ENCODE data around the gene PPP1R18. TPM values are rescaled to one million over a fixed set of nuclear protein-coding genes. Genes with fewer than 3 reads are reported as not detected.
A peak's percentile ranks its signal among the peaks of the same experiment; 100 is the strongest.
"Not testable (repeated sequence)": the region's sequence is repeated elsewhere in the genome, so short reads cannot be mapped to it uniquely, and the experiment has no call there.

Gene PPP1R18
- total RNA-seq, 2 experiments from 2014 or later, result 269 to 283 TPM

- Mint-ChIP-seq H3K4me3 (peak overlapping the region; percentile 47), H3K9me3 (no peaks in the 10 kb centered on the region), H3K36me3 (ENCODE audit: low read depth) (peaks cover 38% of the 10 kb centered on the region), H3K27ac (peak overlapping the region; percentile 26), H3K4me1 (peaks cover 40% of the 10 kb centered on the region), H3K27me3 (no peaks in the 10 kb centered on the region)
- CTCF ChIA-PET, result interaction anchor here (2.1 to 15.7 kb wide), 4 partner anchors 30 to 189 kb away, joined by 8 to 626 read pairs (median 11); partner anchors contain the start of genes MDC1 and TUBB
- DNase-seq, result no peak
- POLR2A ChIA-PET, result interaction anchor here (1.0 to 4.2 kb wide), 5 partner anchors 11 to 56 kb away, joined by 3 to 31 read pairs (median 23); partner anchors contain the start of genes MRPS18B, PPP1R10 and TUBB
Measured at GRCh38 chr6:30670760-30671527, 15.5 kb downstream of the PPP1R18 start.

- H3K27ac Mint-ChIP-seq, result peak overlapping the region; percentile 14
- POLR2A ChIA-PET, H3K4me3 Mint-ChIP-seq, H3K27me3 Mint-ChIP-seq, DNase-seq, H3K9me3 Mint-ChIP-seq: not testable (repeated sequence)
- CTCF ChIA-PET, result interaction anchor here (1.2 kb wide), 1 partner anchor 13 kb away, joined by 3 read pairs; no protein-coding TSS in a partner anchor
- H3K4me1 Mint-ChIP-seq, result peaks cover 25% of the 10 kb centered on the region
- H3K36me3 Mint-ChIP-seq (ENCODE audit: low read depth), result peaks cover 71% of the 10 kb centered on the region
Measured at GRCh38 chr6:30666300-30666699, 20.1 kb downstream of the PPP1R18 start.

- no peak for DNase-seq
- Mint-ChIP-seq H3K36me3 (ENCODE audit: low read depth) (peaks cover 64% of the 10 kb centered on the region), H3K4me3 (no peak overlapping the region), H3K27ac (no peak overlapping the region), H3K4me1 (peaks cover 14% of the 10 kb centered on the region), H3K9me3 (no peaks in the 10 kb centered on the region), H3K27me3 (no peaks in the 10 kb centered on the region)
- CTCF ChIA-PET, result interaction anchor here (0.9 to 1.9 kb wide), 3 partner anchors 7 to 66 kb away, joined by 3 to 6 read pairs (median 3); partner anchors contain the start of gene DHX16
- POLR2A ChIA-PET, result no interaction called here
Measured at GRCh38 chr6:30664994-30665767, 21.3 kb downstream of the PPP1R18 start.

GRCh38 chr6:30657922-30658321, 28.5 kb downstream of the PPP1R18 start:
- H3K27ac Mint-ChIP-seq, H3K9me3 Mint-ChIP-seq, H3K4me1 Mint-ChIP-seq, H3K27me3 Mint-ChIP-seq, H3K4me3 Mint-ChIP-seq, POLR2A ChIA-PET, DNase-seq: not testable (repeated sequence)
- CTCF ChIA-PET, result interaction anchor here (1.2 kb wide), 1 partner anchor 14 kb away, joined by 3 read pairs; the partner anchor contains the start of gene DHX16
- peaks cover 69% of the 10 kb centered on the region for H3K36me3 Mint-ChIP-seq (ENCODE audit: low read depth)

- ChIA-PET CTCF (interaction anchor here (1.2 kb wide), 1 partner anchor 15 kb away, joined by 3 read pairs; the partner anchor contains the start of gene DHX16), POLR2A (no interaction called here)
- no peak for DNase-seq
- Mint-ChIP-seq H3K4me3 (no peak overlapping the region), H3K4me1 (no peaks in the 10 kb centered on the region), H3K9me3 (no peaks in the 10 kb centered on the region), H3K36me3 (ENCODE audit: low read depth) (peaks cover 68% of the 10 kb centered on the region), H3K27ac (no peak overlapping the region), H3K27me3 (no peaks in the 10 kb centered on the region)
Measured at GRCh38 chr6:30657454-30657853, 29.0 kb downstream of the PPP1R18 start.

- Mint-ChIP-seq H3K4me3 (no peak overlapping the region), H3K9me3 (no peaks in the 10 kb centered on the region), H3K4me1 (no peaks in the 10 kb centered on the region), H3K27ac (no peak overlapping the region), H3K36me3 (ENCODE audit: low read depth) (peaks cover 67% of the 10 kb centered on the region), H3K27me3 (no peaks in the 10 kb centered on the region)
- POLR2A ChIA-PET, result no interaction called here
- CTCF ChIA-PET, result no interaction called here
- no peak for DNase-seq
Measured at GRCh38 chr6:30656513-30656912, 29.9 kb downstream of the PPP1R18 start.

- POLR2A ChIA-PET, result no interaction called here
- H3K36me3 Mint-ChIP-seq (ENCODE audit: low read depth), result peaks cover 71% of the 10 kb centered on the region
- H3K27me3 Mint-ChIP-seq, result no peaks in the 10 kb centered on the region
- H3K4me1 Mint-ChIP-seq, result no peaks in the 10 kb centered on the region
- no peaks in the 10 kb centered on the region for H3K9me3 Mint-ChIP-seq
- H3K27ac Mint-ChIP-seq, result no peak overlapping the region
- DNase-seq, result no peak
- CTCF ChIA-PET, result interaction anchor here (1.1 kb wide), 1 partner anchor 17 kb away, joined by 3 read pairs; the partner anchor contains the start of gene DHX16
- no peak overlapping the region for H3K4me3 Mint-ChIP-seq
Measured at GRCh38 chr6:30655743-30656094, 30.7 kb downstream of the PPP1R18 start.

GRCh38 chr6:30654798-30655742, 31.4 kb downstream of the PPP1R18 start:
- H3K27ac Mint-ChIP-seq, result no peak overlapping the region
- H3K4me1 Mint-ChIP-seq, result no peaks in the 10 kb centered on the region
- H3K36me3 Mint-ChIP-seq (ENCODE audit: low read depth), result peaks cover 71% of the 10 kb centered on the region
- ChIA-PET POLR2A (no interaction called here), CTCF (interaction anchor here (1.1 kb wide), 1 partner anchor 17 kb away, joined by 3 read pairs; the partner anchor contains the start of gene DHX16)
- no peaks in the 10 kb centered on the region for H3K9me3 Mint-ChIP-seq
- no peak overlapping the region for H3K4me3 Mint-ChIP-seq
- no peak for DNase-seq
- H3K27me3 Mint-ChIP-seq, result no peaks in the 10 kb centered on the region

GRCh38 chr6:30651143-30651542, 35.3 kb downstream of the PPP1R18 start:
- ChIA-PET CTCF (interaction anchor here (1.4 kb wide), 1 partner anchor 21 kb away, joined by 5 read pairs; the partner anchor contains the start of gene DHX16), POLR2A (no interaction called here)
- H3K4me3 Mint-ChIP-seq, result no peak overlapping the region
- DNase-seq, result no peak
- H3K27ac Mint-ChIP-seq, result no peak overlapping the region
- H3K36me3 Mint-ChIP-seq (ENCODE audit: low read depth), result peaks cover 43% of the 10 kb centered on the region
- peaks cover 19% of the 10 kb centered on the region for H3K4me1 Mint-ChIP-seq
- H3K9me3 Mint-ChIP-seq, result no peaks in the 10 kb centered on the region
- H3K27me3 Mint-ChIP-seq, result no peaks in the 10 kb centered on the region

GRCh38 chr6:30647242-30648116, 39.0 kb downstream of the PPP1R18 start:
- CTCF ChIA-PET, result interaction anchor here (1.1 to 1.8 kb wide), 5 partner anchors 20 to 84 kb away, joined by 3 to 11 read pairs (median 5); no protein-coding TSS in a partner anchor
- Mint-ChIP-seq H3K4me3 (peak overlapping the region; percentile 83), H3K36me3 (ENCODE audit: low read depth) (peaks cover 23% of the 10 kb centered on the region), H3K27me3 (no peaks in the 10 kb centered on the region), H3K4me1 (peaks cover 25% of the 10 kb centered on the region), H3K27ac (peak overlapping the region; percentile 90), H3K9me3 (no peaks in the 10 kb centered on the region)
- peak; percentile 78 for DNase-seq
- POLR2A ChIA-PET, result interaction anchor here (0.6 to 3.1 kb wide), 12 partner anchors 21 to 1005 kb away, joined by 3 to 18 read pairs (median 4); partner anchors contain the start of genes ATAT1, MDC1, MRPS18B and PPP1R10

- POLR2A ChIA-PET, result interaction anchor here (0.6 to 3.1 kb wide), 8 partner anchors 15 to 183 kb away, joined by 3 to 18 read pairs (median 4); partner anchors contain the start of genes DHX16, MDC1, MRPS18B and PPP1R10
- peak within 1 kb of the TSS; percentile 90 for H3K27ac Mint-ChIP-seq
- CTCF ChIA-PET, result interaction anchor here (0.6 to 1.8 kb wide), 7 partner anchors 31 to 753 kb away, joined by 3 to 11 read pairs (median 4); no protein-coding TSS in a partner anchor
- peak within 1 kb of the TSS; percentile 83 for H3K4me3 Mint-ChIP-seq
- H3K27me3 Mint-ChIP-seq, result no peaks in the 10 kb centered on the region
- H3K36me3 Mint-ChIP-seq (ENCODE audit: low read depth), result peaks cover 16% of the 10 kb centered on the region
- peaks cover 27% of the 10 kb centered on the region for H3K4me1 Mint-ChIP-seq
- peak; percentile 94 for DNase-seq
- no peaks in the 10 kb centered on the region for H3K9me3 Mint-ChIP-seq
Measured at GRCh38 chr6:30646450-30647241, 39.8 kb downstream of the PPP1R18 start, which contains the start of gene C6orf136. Gene C6orf136, plus strand, starts transcription at chr6:30647133. Its CDS starts 99 bp downstream, at chr6:30647232.

Data from activated CD4-positive, alpha-beta memory T cell treated with anti-CD3 and anti-CD28 coated beads, Interleukin-2, amount 10 ng/mL, durations not matched to agents 7 days and 5 days (primary cell).